ENCODE data around the gene RBPMS2.

GRCh38 chr15:64816452-64816851 lies 41.1 kb upstream of the RBPMS2 start:
- no peak for TF ChIP-seq MXI1 (IDR thresholded peaks at IDR 0.05; ENCODE audit: borderline replicate concordance, low read depth, low read length)
- TF ChIP-seq CTCF (conservative IDR thresholded peaks at IDR 0.05; ENCODE audit: low read depth, low read length), result no peak
- TF ChIP-seq POLR2A (IDR thresholded peaks at IDR 0.05; ENCODE audit: low read depth, low read length), result no peak
- no peak for TF ChIP-seq BHLHE40 (IDR thresholded peaks at IDR 0.05; ENCODE audit: low read depth, low read length)

All from IMR-90 (cell line).